ENCODE data around the gene INPP5A. TPM values are rescaled to one million over a fixed set of nuclear protein-coding genes. Genes with fewer than 3 reads are reported as not detected.

The INPP5A gene
- total and polyA plus RNA-seq, 9 of the 15 experiments (the other 6 are each of a cell fraction or from before 2014, with no cell fraction given) = 0.66 to 11.6 (median 7.7) TPM

DNA sequence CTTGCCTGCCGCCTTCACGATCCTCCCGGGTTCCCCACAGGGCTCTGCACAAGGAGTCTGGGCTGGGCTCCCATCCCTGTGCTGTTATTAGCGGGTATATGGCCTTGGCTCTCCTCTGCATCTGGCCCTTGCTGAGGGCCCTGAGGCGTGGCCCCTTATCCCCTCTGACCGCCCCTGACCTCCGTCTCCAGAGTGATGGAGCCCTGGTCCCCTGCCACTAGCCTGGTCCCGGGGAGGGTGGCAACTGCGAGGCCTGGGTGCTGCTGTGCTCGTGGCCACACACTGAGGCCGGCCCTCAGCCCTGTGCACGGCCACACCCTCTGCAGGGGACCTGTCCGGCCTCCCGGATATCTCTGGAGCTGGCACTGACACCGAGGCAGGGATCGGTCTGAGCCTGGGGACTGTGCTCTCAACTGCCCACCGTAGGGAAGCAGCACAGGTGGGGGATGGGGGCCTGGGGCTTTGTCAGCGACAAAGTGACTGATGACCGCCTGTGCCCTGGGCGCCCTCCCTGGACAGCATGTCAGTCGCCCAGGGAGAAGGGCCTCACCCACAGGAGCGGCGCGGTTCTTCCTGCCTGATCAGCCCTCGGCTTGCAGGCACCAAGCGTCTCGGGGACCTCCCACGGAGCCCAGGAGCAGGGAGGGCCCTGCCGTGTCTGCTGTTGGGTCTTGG lies 176.0 kb downstream of the INPP5A start:
- Histone ChIP-seq H3K27me3 (ENCODE audit: control insufficient read depth in 2 of 2, insufficient read depth in 2 of 2, low read length in 2 of 2) (no peaks in the 10 kb centered on the region), H3K9me1 (ENCODE audit: control insufficient read depth, insufficient read depth, low read length) (no peaks in the 10 kb centered on the region), H3K36me3 (ENCODE audit: control insufficient read depth, insufficient read depth, low read length) (no peaks in the 10 kb centered on the region), H3K4me1 (replicated peaks in 1 of 2; ENCODE audit: control insufficient read depth in 2 of 2, insufficient read depth in 2 of 2, low read length in 2 of 2) (peaks cover 0 to 15% of the 10 kb centered on the region in 2 experiments; a peak in 2 of 5 replicates), H3K27ac (ENCODE audit: extremely low read depth, low read depth, low read length) (no peak overlapping the region), H4K20me1 (replicated peaks; ENCODE audit: control insufficient read depth, insufficient read depth, low read length) (no peaks in the 10 kb centered on the region), H3K9ac (ENCODE audit: insufficient read depth in 1 of 2, low read depth in 2 of 2, low read length in 2 of 2) (no peak overlapping the region), H3K9me3 (replicated peaks; ENCODE audit: control insufficient read depth, insufficient read depth, low read depth, low read length) (no peaks in the 10 kb centered on the region), H3K79me2 (ENCODE audit: control insufficient read depth, insufficient read depth, low read length) (no peaks in the 10 kb centered on the region), H2AFZ (ENCODE audit: low read depth, low read length) (no peak overlapping the region), H3K4me3 (no peak overlapping the region), H3K4me2 (ENCODE audit: insufficient read depth, low read length) (no peak overlapping the region)
- in situ Hi-C loops (cut with MboI) = no loop called here
- intact Hi-C loops (cut with micrococcal nuclease) = no loop called here
- ChIA-PET CTCF (ENCODE audit: low intra/inter-chr PET ratio) (no interaction called here), POLR2A (no interaction called here)
- DNase-seq (ENCODE audit: extremely low read depth in 1 of 4, low spot score in 3 of 4) (no peak), ATAC-seq (no peak), FAIRE-seq (no peak)
- no TSS peak for BruUV-seq (replicated peaks)
- 81% methylated on average over 7 of the region's 29 CpGs for WGBS (ENCODE audit: insufficient coverage, low coverage, missing lambda C conversion rate)
- TF ChIP-seq NBN (IDR thresholded peaks at IDR 0.05; ENCODE audit: low read depth) (no peak), PRPF4 (IDR thresholded peaks at IDR 0.05; ENCODE audit: insufficient read depth, low read depth, low read length, poor library complexity, severe bottlenecking) (no peak), PHF8 (IDR thresholded peaks at IDR 0.05; ENCODE audit: borderline replicate concordance, low read length) (no peak), MCM7 (IDR thresholded peaks at IDR 0.05) (no peak), SRSF9 (IDR thresholded peaks at IDR 0.05; ENCODE audit: borderline replicate concordance, low read depth, low read length) (no peak), ATF7 (IDR thresholded peaks at IDR 0.05) (no peak), GABPB2 (CRISPR knock-in tag; conservative IDR thresholded peaks at IDR 0.05) (no peak), RBM17 (IDR thresholded peaks at IDR 0.05; ENCODE audit: borderline replicate concordance, low read depth, low read length) (no peak), DACH1 (IDR thresholded peaks at IDR 0.05; ENCODE audit: partially characterized antibody) (no peak), ZKSCAN8 (CRISPR knock-in tag; IDR thresholded peaks at IDR 0.05) (no peak), MCM3 (IDR thresholded peaks at IDR 0.05) (no peak)
- TF ChIP-seq, protein P1, sequence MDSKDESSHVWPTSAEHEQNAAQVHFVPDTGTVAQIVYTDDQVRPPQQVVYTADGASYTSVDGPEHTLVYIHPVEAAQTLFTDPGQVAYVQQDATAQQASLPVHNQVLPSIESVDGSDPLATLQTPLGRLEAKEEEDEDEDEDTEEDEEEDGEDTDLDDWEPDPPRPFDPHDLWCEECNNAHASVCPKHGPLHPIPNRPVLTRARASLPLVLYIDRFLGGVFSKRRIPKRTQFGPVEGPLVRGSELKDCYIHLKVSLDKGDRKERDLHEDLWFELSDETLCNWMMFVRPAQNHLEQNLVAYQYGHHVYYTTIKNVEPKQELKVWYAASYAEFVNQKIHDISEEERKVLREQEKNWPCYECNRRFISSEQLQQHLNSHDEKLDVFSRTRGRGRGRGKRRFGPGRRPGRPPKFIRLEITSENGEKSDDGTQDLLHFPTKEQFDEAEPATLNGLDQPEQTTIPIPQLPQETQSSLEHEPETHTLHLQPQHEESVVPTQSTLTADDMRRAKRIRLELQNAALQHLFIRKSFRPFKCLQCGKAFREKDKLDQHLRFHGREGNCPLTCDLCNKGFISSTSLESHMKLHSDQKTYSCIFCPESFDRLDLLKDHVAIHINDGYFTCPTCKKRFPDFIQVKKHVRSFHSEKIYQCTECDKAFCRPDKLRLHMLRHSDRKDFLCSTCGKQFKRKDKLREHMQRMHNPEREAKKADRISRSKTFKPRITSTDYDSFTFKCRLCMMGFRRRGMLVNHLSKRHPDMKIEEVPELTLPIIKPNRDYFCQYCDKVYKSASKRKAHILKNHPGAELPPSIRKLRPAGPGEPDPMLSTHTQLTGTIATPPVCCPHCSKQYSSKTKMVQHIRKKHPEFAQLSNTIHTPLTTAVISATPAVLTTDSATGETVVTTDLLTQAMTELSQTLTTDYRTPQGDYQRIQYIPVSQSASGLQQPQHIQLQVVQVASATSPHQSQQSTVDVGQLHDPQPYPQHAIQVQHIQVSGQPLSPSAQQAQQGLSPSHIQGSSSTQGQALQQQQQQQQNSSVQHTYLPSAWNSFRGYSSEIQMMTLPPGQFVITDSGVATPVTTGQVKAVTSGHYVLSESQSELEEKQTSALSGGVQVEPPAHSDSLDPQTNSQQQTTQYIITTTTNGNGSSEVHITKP (IDR thresholded peaks at IDR 0.05; ENCODE audit: partially characterized antibody) = no peak
- TF ChIP-seq, protein P2, sequence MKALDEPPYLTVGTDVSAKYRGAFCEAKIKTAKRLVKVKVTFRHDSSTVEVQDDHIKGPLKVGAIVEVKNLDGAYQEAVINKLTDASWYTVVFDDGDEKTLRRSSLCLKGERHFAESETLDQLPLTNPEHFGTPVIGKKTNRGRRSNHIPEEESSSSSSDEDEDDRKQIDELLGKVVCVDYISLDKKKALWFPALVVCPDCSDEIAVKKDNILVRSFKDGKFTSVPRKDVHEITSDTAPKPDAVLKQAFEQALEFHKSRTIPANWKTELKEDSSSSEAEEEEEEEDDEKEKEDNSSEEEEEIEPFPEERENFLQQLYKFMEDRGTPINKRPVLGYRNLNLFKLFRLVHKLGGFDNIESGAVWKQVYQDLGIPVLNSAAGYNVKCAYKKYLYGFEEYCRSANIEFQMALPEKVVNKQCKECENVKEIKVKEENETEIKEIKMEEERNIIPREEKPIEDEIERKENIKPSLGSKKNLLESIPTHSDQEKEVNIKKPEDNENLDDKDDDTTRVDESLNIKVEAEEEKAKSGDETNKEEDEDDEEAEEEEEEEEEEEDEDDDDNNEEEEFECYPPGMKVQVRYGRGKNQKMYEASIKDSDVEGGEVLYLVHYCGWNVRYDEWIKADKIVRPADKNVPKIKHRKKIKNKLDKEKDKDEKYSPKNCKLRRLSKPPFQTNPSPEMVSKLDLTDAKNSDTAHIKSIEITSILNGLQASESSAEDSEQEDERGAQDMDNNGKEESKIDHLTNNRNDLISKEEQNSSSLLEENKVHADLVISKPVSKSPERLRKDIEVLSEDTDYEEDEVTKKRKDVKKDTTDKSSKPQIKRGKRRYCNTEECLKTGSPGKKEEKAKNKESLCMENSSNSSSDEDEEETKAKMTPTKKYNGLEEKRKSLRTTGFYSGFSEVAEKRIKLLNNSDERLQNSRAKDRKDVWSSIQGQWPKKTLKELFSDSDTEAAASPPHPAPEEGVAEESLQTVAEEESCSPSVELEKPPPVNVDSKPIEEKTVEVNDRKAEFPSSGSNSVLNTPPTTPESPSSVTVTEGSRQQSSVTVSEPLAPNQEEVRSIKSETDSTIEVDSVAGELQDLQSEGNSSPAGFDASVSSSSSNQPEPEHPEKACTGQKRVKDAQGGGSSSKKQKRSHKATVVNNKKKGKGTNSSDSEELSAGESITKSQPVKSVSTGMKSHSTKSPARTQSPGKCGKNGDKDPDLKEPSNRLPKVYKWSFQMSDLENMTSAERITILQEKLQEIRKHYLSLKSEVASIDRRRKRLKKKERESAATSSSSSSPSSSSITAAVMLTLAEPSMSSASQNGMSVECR (CRISPR knock-in tag; IDR thresholded peaks at IDR 0.05) = no peak

Measured in K562 (cell line).